Skeletal muscle tissue (tissue), 4 donors: Measurements from ENCODE around the gene GPX5. TPM values are rescaled to one million over a fixed set of nuclear protein-coding genes. Genes with fewer than 3 reads are reported as not detected.
"Not testable (repeated sequence)": the region's sequence is repeated elsewhere in the genome, so short reads cannot be mapped to it uniquely, and the experiment has no call there.

Experiments
- H3K27ac ChIP-seq: one replicate; pipeline ENCODE4 v1.7.0; 2013; ENCODE audit warnings: mild to moderate bottlenecking, low read depth, low read length, inconsistent platforms
- H3K27me3 ChIP-seq, 3 donors: one replicate each; pipeline ENCODE4 v1.7.0; 2013; ENCODE audit warnings: low read length in 3 of 3; ENCODE audit not compliant: control insufficient read depth in 3 of 3, insufficient read depth in 3 of 3
- H3K36me3 ChIP-seq, 3 donors: one replicate each; pipeline ENCODE4 v1.7.0; 2013; ENCODE audit warnings: low read length in 3 of 3; ENCODE audit not compliant: control insufficient read depth in 3 of 3, insufficient read depth in 3 of 3
- H3K4me1 ChIP-seq, 3 donors: one replicate each; pipeline ENCODE4 v1.7.0; 2013; ENCODE audit warnings: low read length in 3 of 3, mild to moderate bottlenecking in 3 of 3; ENCODE audit not compliant: control insufficient read depth in 3 of 3, insufficient read depth in 3 of 3
- H3K4me3 ChIP-seq, 3 donors: one replicate each; pipeline ENCODE4 v1.7.0; 2013; ENCODE audit warnings: low read length in 3 of 3
- H3K9ac ChIP-seq, 3 donors: one replicate each; pipeline ENCODE4 v1.7.0; 2013; ENCODE audit warnings: low read length in 3 of 3, mild to moderate bottlenecking in 3 of 3, moderate library complexity in 2 of 3, low read depth in 1 of 3
- H3K9me3 ChIP-seq, 3 donors: one replicate each; pipeline ENCODE4 v1.7.0; 2013; ENCODE audit warnings: low read length in 3 of 3; ENCODE audit not compliant: control insufficient read depth in 3 of 3
- total RNA-seq: library from RNA; depleted of rRNA; stranded (reverse); fragments of >200 nt; gene quantifications from one replicate; pipeline ENCODE4 v1.2.3, GENCODE V29; 2014
- donor health status: Osteomylitis.

GPX5 gene
- total RNA-seq, 1 donor from 2014 or later: not detected

DNA sequence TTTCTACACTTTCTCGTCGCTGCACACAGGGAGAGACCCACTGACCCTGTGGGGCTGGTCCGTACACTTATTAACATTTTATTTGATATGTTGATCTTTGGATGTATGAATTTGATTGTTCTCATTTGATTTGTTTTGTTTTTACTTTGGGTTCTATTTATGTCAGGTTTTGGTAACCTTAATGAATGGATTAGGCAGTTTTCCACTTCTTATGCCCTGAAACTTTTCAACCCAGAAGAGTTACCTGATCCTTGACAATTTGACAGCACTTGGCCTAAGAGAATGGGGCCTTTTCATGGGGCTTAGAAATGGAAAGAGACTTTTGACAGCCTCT is 33.7 kb upstream of the GPX5 start:
- Histone ChIP-seq H3K9ac (no peak overlapping the region), H3K36me3 (no peaks in the 10 kb centered on the region), H3K27ac (no peak overlapping the region), H3K4me1 (no peaks in the 10 kb centered on the region), H3K27me3 (peaks cover 3 to 7% (median 6%) of the 10 kb centered on the region in 3 donors), H3K4me3 (no peak overlapping the region), H3K9me3 (no peaks in the 10 kb centered on the region)

- Histone ChIP-seq H3K9me3 (no peaks in the 10 kb centered on the region), H3K27ac (no peak overlapping the region), H3K36me3 (no peaks in the 10 kb centered on the region), H3K4me3 (no peak overlapping the region), H3K27me3 (peaks cover 0 to 1% (median 0%) of the 10 kb centered on the region in 3 donors), H3K9ac (no peak overlapping the region), H3K4me1 (no peaks in the 10 kb centered on the region)
Observed at GRCh38 chr6:28496099-28496779, 29.4 kb upstream of the GPX5 start.

GRCh38 chr6:28497306-28497705 is 28.4 kb upstream of the GPX5 start:
- H3K4me3 ChIP-seq: no peak overlapping the region
- H3K9me3 ChIP-seq: no peaks in the 10 kb centered on the region
- no peaks in the 10 kb centered on the region for H3K36me3 ChIP-seq
- no peak overlapping the region for H3K27ac ChIP-seq
- no peaks in the 10 kb centered on the region for H3K27me3 ChIP-seq
- no peak overlapping the region for H3K9ac ChIP-seq
- H3K4me1 ChIP-seq: no peaks in the 10 kb centered on the region

DNA sequence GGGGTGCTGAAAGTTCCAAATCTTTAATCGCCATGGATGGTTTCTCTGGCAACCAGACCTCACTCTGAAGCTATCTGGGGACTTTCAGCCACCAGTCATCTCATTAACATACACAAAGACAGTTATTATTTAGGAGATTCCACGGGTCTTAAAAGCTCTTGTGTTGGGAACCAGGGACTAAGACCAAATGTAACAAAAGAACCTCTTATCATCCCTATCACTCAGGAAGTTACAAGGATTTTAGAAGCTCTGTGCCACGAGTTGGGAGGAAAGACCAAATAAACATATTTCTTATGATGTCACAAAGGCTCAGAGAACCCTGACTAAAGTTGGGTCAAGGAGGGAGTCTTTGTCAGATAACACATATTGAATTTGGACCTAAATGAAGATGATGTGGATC is 27.8 kb upstream of the GPX5 start:
- Histone ChIP-seq H3K4me1 (no peaks in the 10 kb centered on the region), H3K4me3 (no peak overlapping the region), H3K27ac (no peak overlapping the region), H3K27me3 (no peaks in the 10 kb centered on the region), H3K36me3 (no peaks in the 10 kb centered on the region), H3K9me3 (no peaks in the 10 kb centered on the region), H3K9ac (no peak overlapping the region)

GRCh38 chr6:28501259-28501658 is 24.4 kb upstream of the GPX5 start:
- H3K27ac ChIP-seq: no peak overlapping the region
- H3K36me3 ChIP-seq: no peaks in the 10 kb centered on the region
- H3K9ac ChIP-seq: no peak overlapping the region
- no peaks in the 10 kb centered on the region for H3K4me1 ChIP-seq
- no peak overlapping the region for H3K4me3 ChIP-seq
- no peaks in the 10 kb centered on the region for H3K9me3 ChIP-seq
- peaks cover 0 to 4% (median 0%) of the 10 kb centered on the region in 3 donors for H3K27me3 ChIP-seq

DNA sequence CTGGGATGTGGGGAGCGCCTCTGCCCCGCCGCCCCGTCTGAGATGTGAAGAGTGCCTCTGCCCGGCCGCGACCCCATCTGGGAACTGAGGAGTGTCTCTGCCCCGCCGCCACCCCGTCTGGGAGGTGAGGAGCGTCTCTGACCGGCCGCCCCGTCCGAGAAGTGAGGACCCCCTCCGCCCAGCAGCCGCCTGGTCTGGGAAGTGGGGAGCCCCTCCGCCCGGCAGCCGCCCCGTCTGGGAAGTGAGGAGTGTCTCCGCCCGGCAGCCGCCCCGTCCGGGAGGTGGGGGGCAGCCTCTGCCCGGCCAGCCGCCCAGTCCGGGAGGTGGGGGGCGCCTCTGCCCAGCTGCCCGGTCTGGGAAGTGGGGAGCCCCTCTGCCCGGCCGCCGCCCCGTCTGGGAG is 23.5 kb upstream of the GPX5 start:
- not testable (repeated sequence) for H3K27me3 ChIP-seq, H3K27ac ChIP-seq, H3K4me3 ChIP-seq, H3K36me3 ChIP-seq, H3K9ac ChIP-seq, H3K9me3 ChIP-seq, H3K4me1 ChIP-seq

- H3K9me3 ChIP-seq, H3K4me1 ChIP-seq, H3K4me3 ChIP-seq, H3K27me3 ChIP-seq, H3K27ac ChIP-seq, H3K9ac ChIP-seq, H3K36me3 ChIP-seq: not testable (repeated sequence)
Observed at GRCh38 chr6:28502709-28503305, 22.9 kb upstream of the GPX5 start.

DNA sequence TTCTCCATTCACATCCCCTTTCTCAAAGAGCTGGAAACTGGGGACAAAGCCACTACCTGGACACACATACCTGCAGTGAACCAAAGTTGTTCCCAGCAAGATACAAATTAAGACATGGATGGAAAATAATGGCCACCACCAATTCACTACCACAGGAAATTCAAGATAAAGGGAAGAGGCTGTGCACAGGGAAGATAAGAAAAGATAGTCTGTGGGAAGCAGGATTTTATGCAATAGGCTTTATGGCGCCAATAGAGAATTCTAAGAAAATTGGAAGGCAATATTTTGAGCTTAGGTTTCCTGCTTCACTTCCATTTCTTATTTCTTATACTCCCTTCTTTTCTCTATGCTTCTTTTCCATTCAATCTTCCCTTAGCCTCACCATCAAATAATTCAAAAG is 19.9 kb upstream of the GPX5 start:
- Histone ChIP-seq H3K4me3 (no peak overlapping the region), H3K4me1 (no peaks in the 10 kb centered on the region), H3K27me3 (peaks cover 0 to 4% (median 0%) of the 10 kb centered on the region in 3 donors), H3K27ac (no peak overlapping the region), H3K9ac (no peak overlapping the region), H3K36me3 (no peaks in the 10 kb centered on the region), H3K9me3 (no peaks in the 10 kb centered on the region)

DNA sequence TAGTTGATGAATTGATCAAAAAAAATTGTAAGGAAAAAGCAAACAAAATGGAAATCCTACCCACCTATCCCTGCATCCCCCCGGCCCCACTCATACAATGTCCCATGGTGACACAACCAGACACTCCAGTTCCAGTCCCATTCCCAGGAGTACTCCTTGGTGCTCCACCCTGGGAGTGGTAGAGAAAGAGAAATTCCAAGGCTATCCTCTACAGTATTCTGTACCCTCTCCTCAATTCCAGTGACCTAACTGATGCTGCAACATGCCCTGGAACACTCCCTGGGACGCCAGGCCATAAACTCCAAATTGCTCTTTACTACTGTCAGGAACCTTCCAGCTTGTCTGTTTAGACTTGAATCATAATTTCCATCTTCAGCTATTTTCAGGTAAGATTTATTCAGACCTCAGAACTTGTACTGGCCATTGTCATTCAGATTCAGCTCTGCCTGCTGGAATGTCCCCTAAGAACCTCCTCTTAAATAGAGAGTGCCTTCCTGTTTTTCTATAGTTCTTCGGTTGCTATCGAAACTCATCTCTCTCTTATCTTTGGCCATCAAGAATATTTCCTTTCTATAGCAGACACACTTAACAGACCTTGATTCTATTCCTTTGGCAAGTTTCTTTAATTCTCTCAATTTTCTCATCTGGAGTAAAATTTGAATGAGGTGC is 18.7 kb upstream of the GPX5 start:
- Histone ChIP-seq H3K4me1 (no peaks in the 10 kb centered on the region), H3K9me3 (no peaks in the 10 kb centered on the region), H3K27ac (no peak overlapping the region), H3K36me3 (no peaks in the 10 kb centered on the region), H3K4me3 (no peak overlapping the region), H3K27me3 (peaks cover 0 to 4% (median 0%) of the 10 kb centered on the region in 3 donors), H3K9ac (no peak overlapping the region)

DNA sequence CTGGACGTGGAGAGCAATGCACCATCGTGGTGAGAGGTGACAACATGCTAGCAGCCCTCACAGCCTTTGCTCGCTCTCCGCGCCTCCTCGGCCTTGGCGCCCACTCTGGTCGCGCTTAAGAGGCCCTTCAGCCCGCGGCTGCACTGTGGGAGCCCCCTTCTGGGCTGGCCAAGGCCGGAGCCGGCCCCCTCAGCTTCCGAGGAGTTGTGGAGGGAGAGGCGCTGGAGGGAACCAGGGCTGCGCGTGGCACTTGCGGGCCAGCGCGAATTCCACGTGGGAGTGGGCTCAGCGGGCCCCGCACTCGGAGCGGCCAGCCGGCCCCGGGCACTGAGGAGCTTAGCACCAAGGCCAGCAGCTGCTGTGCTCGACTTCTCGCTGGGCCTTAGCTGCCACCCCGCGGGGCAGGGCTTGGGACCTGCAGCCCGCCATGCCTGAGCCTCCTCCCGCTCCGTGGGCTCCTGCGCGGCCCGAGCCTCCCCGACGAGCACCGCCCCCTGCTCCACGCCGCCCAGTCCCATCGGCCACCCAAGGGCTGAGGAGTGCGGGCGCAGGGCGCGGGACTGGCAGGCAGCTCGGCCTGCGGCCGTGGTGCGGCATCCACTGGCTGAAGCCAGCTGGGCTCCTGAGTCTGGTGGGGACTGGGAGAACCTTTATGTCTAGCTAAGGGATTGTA is 13.9 kb upstream of the GPX5 start:
- Histone ChIP-seq H3K9ac (no peak overlapping the region), H3K27ac (no peak overlapping the region), H3K27me3 (peaks cover 0 to 3% (median 0%) of the 10 kb centered on the region in 3 donors)

More for the DNA sequence above, 13.9 kb upstream of the GPX5 start:
- Histone ChIP-seq H3K36me3 (no peaks in the 10 kb centered on the region), H3K9me3 (no peaks in the 10 kb centered on the region), H3K4me3 (no peak overlapping the region), H3K4me1 (no peaks in the 10 kb centered on the region)
